ENCODE data around the gene ZNF236. TPM values are rescaled to one million over a fixed set of nuclear protein-coding genes. Genes with fewer than 3 reads are reported as not detected.

The ZNF236 gene
- total and polyA plus RNA-seq, 2 of the 13 experiments (the other 11 are each of a cell fraction or from before 2014, with no cell fraction given): 3.0 to 7.2 TPM

GRCh38 chr18:77002496-77002895, 180.1 kb downstream of the ZNF236 start:
- Histone ChIP-seq H2AFZ (ENCODE audit: low read length) (no peak overlapping the region), H3K9me3 (ENCODE audit: low read length) (no peaks in the 10 kb centered on the region), H3K36me3 (replicated peaks in 1 of 2; ENCODE audit: control insufficient read depth in 1 of 2, insufficient read depth in 2 of 2, low read length in 2 of 2) (no peaks in the 10 kb centered on the region), H4K20me1 (ENCODE audit: insufficient read depth, low read length) (no peaks in the 10 kb centered on the region), H3K4me2 (ENCODE audit: low read depth, low read length) (no peak overlapping the region; the same call in 1 of the 2 replicates), H3K4me1 (ENCODE audit: insufficient read depth, low read length) (peaks cover 12% of the 10 kb centered on the region), H3K27me3 (ENCODE audit: control insufficient read depth in 1 of 2, insufficient read depth in 2 of 2, low read length in 2 of 2) (no peaks in the 10 kb centered on the region; a peak in 1 of 5 replicates), H3K79me2 (ENCODE audit: insufficient read depth, low read length) (no peaks in the 10 kb centered on the region), H3K9ac (ENCODE audit: insufficient read depth, low read depth, low read length) (no peak overlapping the region), H3K4me3 (replicated peaks in 1 of 3; ENCODE audit: insufficient read depth in 1 of 3, low read depth in 2 of 3, low read length in 3 of 3) (no peak overlapping the region), H3K27ac (ENCODE audit: extremely low read length, insufficient read depth, low read length) (no peak overlapping the region)
- DNase-seq (ENCODE audit: low spot score): peak; percentile 25
- FAIRE-seq: no peak
- BruUV-seq (replicated peaks): no TSS peak
- in situ Hi-C loops (cut with HindIII; ENCODE audit: extremely low pct_ligation_motif_present, low pct_unique_long_range_greater_than_20kb) (loop anchor here (5.0 kb wide), 1 partner anchor 50 kb away; no protein-coding TSS in a partner anchor), intact Hi-C loops (cut with micrococcal nuclease; ENCODE audit: unreplicated experiment) (loop anchor here (5.0 kb wide), 2 partner anchors 130 to 650 kb away; partner anchors contain the start of gene MBP)
- WGBS (ENCODE audit: low lambda C conversion rate): 35% methylated on average over 10 of the region's 10 CpGs
- ATAC-seq: peak; percentile 83
- POLR2A ChIA-PET: no interaction called here
- TF ChIP-seq NFYC (CRISPR knock-in tag; IDR thresholded peaks at IDR 0.05) (no peak), ZSCAN20 (CRISPR knock-in tag; IDR thresholded peaks at IDR 0.05; ENCODE audit: borderline replicate concordance) (no peak), DR1 (CRISPR knock-in tag; IDR thresholded peaks at IDR 0.05) (no peak), THAP8 (CRISPR knock-in tag; IDR thresholded peaks at IDR 0.05; ENCODE audit: borderline replicate concordance) (no peak), HNF4A (CRISPR knock-in tag; IDR thresholded peaks at IDR 0.05) (peak; percentile 37), TEAD3 (CRISPR knock-in tag; optimal IDR thresholded peaks at IDR 0.05; ENCODE audit: borderline replicate concordance) (peak; percentile 58)
- CTCF ChIA-PET (ENCODE audit: low intra/inter-chr PET ratio, low total read pairs): no interaction called here

GRCh38 chr18:77003316-77003715, 181.0 kb downstream of the ZNF236 start:
- peaks cover 12% of the 10 kb centered on the region for H3K4me1 ChIP-seq (ENCODE audit: insufficient read depth, low read length)
- ATAC-seq (no peak), DNase-seq (ENCODE audit: low spot score) (no peak), FAIRE-seq (no peak)
- H2AFZ ChIP-seq (ENCODE audit: low read length): no peak overlapping the region
- POLR2A ChIA-PET: no interaction called here
- no peaks in the 10 kb centered on the region for H3K36me3 ChIP-seq (replicated peaks in 1 of 2; ENCODE audit: control insufficient read depth in 1 of 2, insufficient read depth in 2 of 2, low read length in 2 of 2)
- no TSS peak for BruUV-seq (replicated peaks)
- intact Hi-C loops (cut with micrococcal nuclease; ENCODE audit: unreplicated experiment) (loop anchor here (5.0 kb wide), 2 partner anchors 129 to 649 kb away; partner anchors contain the start of gene MBP), in situ Hi-C loops (cut with HindIII; ENCODE audit: extremely low pct_ligation_motif_present, low pct_unique_long_range_greater_than_20kb) (loop anchor here (5.0 kb wide), 1 partner anchor 49 kb away; no protein-coding TSS in a partner anchor)
- no peaks in the 10 kb centered on the region for H4K20me1 ChIP-seq (ENCODE audit: insufficient read depth, low read length)
- TF ChIP-seq HOXD1 (CRISPR knock-in tag; IDR thresholded peaks at IDR 0.05): no peak
- no peak for TF ChIP-seq ZFX (CRISPR knock-in tag; IDR thresholded peaks at IDR 0.05; ENCODE audit: low read depth)
- WGBS (ENCODE audit: low lambda C conversion rate): 92% methylated on average over 7 of the region's 7 CpGs
- CTCF ChIA-PET (ENCODE audit: low intra/inter-chr PET ratio, low total read pairs): no interaction called here
- H3K9me3 ChIP-seq (ENCODE audit: low read length): no peaks in the 10 kb centered on the region
- H3K27ac ChIP-seq (ENCODE audit: extremely low read length, insufficient read depth, low read length): no peak overlapping the region
- no peaks in the 10 kb centered on the region; a peak in 1 of 5 replicates for H3K27me3 ChIP-seq (ENCODE audit: control insufficient read depth in 1 of 2, insufficient read depth in 2 of 2, low read length in 2 of 2)
- H3K4me3 ChIP-seq (replicated peaks in 1 of 3; ENCODE audit: insufficient read depth in 1 of 3, low read depth in 2 of 3, low read length in 3 of 3): no peak overlapping the region
- H3K9ac ChIP-seq (ENCODE audit: insufficient read depth, low read depth, low read length): no peak overlapping the region
- no peak overlapping the region for H3K4me2 ChIP-seq (ENCODE audit: low read depth, low read length)
- H3K79me2 ChIP-seq (ENCODE audit: insufficient read depth, low read length): no peaks in the 10 kb centered on the region
